Esophagus (tissue), 2 donors: ENCODE data around the gene CLPTM1L. TPM values are rescaled to one million over a fixed set of nuclear protein-coding genes. Genes with fewer than 3 reads are reported as not detected.
"Not testable (repeated sequence)": the region's sequence is repeated elsewhere in the genome, so short reads cannot be mapped to it uniquely, and the experiment has no call there.

Source experiments
- H3K27ac ChIP-seq, 2 donors: one replicate each; pipeline ENCODE4 v1.5.1; 2013; ENCODE audit warnings: low read depth in 2 of 2, mild to moderate bottlenecking in 2 of 2, inconsistent platforms in 1 of 2, low read length in 1 of 2, moderate library complexity in 1 of 2
- H3K27me3 ChIP-seq, 2 donors: one replicate each; pipeline ENCODE4 v1.6.1; 2013; ENCODE audit warnings: low read length in 2 of 2, control low read depth in 1 of 2, mild to moderate bottlenecking in 1 of 2; ENCODE audit not compliant: insufficient read depth in 2 of 2, control insufficient read depth in 1 of 2
- H3K36me3 ChIP-seq, 2 donors: one replicate each; pipeline ENCODE4 v1.6.1; 2013; ENCODE audit warnings: low read length in 1 of 2; ENCODE audit not compliant: control insufficient read depth in 2 of 2, insufficient read depth in 2 of 2
- H3K4me1 ChIP-seq, 2 donors: one replicate each; pipeline ENCODE4 v1.6.1; 2013; ENCODE audit warnings: low read length in 1 of 2; ENCODE audit not compliant: control insufficient read depth in 2 of 2, insufficient read depth in 2 of 2
- H3K4me3 ChIP-seq, 2 donors: one replicate each; pipeline ENCODE4 v1.5.1; 2013; ENCODE audit warnings: low read length in 2 of 2, mild to moderate bottlenecking in 2 of 2, low read depth in 1 of 2, moderate library complexity in 1 of 2
- H3K9me3 ChIP-seq, 2 donors: one replicate each; pipeline ENCODE4 v1.6.1; 2013; ENCODE audit warnings: mild to moderate bottlenecking in 2 of 2, low read depth in 1 of 2, low read length in 1 of 2, moderate library complexity in 1 of 2; ENCODE audit not compliant: control insufficient read depth in 2 of 2, insufficient read depth in 1 of 2
- WGBS, 2 donors: extraction: QIAGEN DNeasy Blood & Tissue Kit; methylation state at CpG; one replicate each; pipeline ENCODE4 v1.1.7; 2013; 5-methylcytosine and 5-hydroxymethylcytosine counted together
- polyA plus RNA-seq, 2 donors: library from polyadenylated mRNA; stranded (reverse); fragments of 200-250 nt; gene quantifications; one replicate each; pipeline ENCODE4 v1.2.3, GENCODE V29; 2013
- donor health status: healthy with polysubstance abuse.
- donor health status: Bipolar disorder and iron deficiency.

CLPTM1L gene
- polyA plus RNA-seq, 2 donors, result 20.0 to 52.1 TPM

GRCh38 chr5:1337489-1338195 lies 7.3 kb downstream of the CLPTM1L start:
- Histone ChIP-seq H3K9me3 (peaks cover 0 to 2% of the 10 kb centered on the region in 2 donors), H3K36me3 (peaks cover 13 to 71% of the 10 kb centered on the region in 2 donors), H3K27me3 (no peaks in the 10 kb centered on the region), H3K27ac (no peak overlapping the region), H3K4me1 (peaks cover 0 to 4% of the 10 kb centered on the region in 2 donors), H3K4me3 (no peak overlapping the region)
- WGBS, 2 donors, result 91 to 93% methylated on average over 22 of the region's 22 CpGs

GRCh38 chr5:1336749-1337488 lies 8.0 kb downstream of the CLPTM1L start:
- H3K4me3 ChIP-seq, result no peak overlapping the region
- H3K36me3 ChIP-seq, result peaks cover 13 to 72% of the 10 kb centered on the region in 2 donors
- WGBS, 2 donors, result 85 to 90% methylated on average over 22 of the region's 22 CpGs
- peaks cover 0 to 2% of the 10 kb centered on the region in 2 donors for H3K9me3 ChIP-seq
- H3K4me1 ChIP-seq, result peaks cover 0 to 6% of the 10 kb centered on the region in 2 donors
- no peak overlapping the region for H3K27ac ChIP-seq
- H3K27me3 ChIP-seq, result no peaks in the 10 kb centered on the region

DNA sequence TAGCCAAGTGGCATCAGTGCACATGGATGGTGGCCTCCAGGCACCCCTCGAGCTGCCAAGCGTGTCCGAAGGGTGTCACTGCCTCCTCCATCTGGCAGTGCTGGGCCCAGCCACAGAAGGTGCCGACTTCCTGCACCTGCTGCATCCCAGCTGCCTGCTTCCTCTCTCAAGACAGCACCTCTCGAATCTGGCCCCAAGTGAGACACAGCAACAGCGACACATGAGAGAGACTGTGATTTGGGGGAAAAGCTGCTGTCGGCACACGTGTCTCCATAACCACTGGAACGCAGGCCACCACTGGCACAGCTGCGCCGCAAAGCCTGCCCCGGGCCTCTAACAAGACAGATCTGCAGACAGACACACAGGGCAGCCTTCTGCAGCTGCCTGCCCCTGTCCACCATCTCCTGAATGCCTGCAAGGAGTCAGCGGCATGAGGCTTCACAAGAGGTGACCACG lies 8.8 kb downstream of the CLPTM1L start:
- 84 to 94% methylated on average over 14 of the region's 14 CpGs for WGBS, 2 donors
- no peak overlapping the region for H3K4me3 ChIP-seq
- H3K27ac ChIP-seq, result no peak overlapping the region

DNA sequence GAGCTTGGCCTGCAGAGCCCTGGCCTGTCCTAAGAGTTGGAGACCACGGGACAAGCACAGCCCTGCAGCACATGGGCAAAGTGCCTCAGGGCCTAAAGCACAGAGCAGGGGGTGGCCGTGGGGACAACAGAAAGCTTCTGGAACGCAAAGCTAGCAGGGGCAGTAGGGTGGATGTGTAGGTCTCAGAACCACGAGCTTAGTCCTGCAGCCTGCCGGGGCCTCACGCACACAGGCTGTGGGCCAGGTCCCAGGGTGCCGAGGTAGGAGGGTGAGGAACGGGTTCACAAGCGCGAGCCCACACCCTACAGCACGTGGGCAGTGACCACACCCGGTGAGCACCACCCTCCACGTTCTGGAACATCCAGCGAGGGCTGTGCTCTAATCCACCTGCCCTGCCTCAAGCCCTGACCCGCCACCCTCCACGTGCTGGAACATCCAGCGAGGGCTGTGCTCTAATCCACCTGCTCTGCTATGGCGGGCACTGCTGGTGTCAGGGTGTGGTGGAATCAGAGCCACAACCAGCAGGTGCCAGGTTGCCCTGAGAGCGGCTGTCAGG lies 9.3 kb downstream of the CLPTM1L start:
- no peak overlapping the region for H3K27ac ChIP-seq
- 64 to 73% methylated on average over 19 of the region's 19 CpGs for WGBS, 2 donors
- H3K4me1 ChIP-seq, result peaks cover 0 to 15% of the 10 kb centered on the region in 2 donors
- H3K27me3 ChIP-seq, result no peaks in the 10 kb centered on the region
- H3K36me3 ChIP-seq, result peaks cover 13 to 75% of the 10 kb centered on the region in 2 donors
- H3K4me3 ChIP-seq, result no peak overlapping the region
- H3K9me3 ChIP-seq, result peaks cover 0 to 2% of the 10 kb centered on the region in 2 donors

More for the DNA sequence above, 8.8 kb downstream of the CLPTM1L start:
- Histone ChIP-seq H3K4me1 (peaks cover 0 to 11% of the 10 kb centered on the region in 2 donors), H3K27me3 (no peaks in the 10 kb centered on the region), H3K9me3 (peaks cover 0 to 2% of the 10 kb centered on the region in 2 donors), H3K36me3 (peaks cover 13 to 72% of the 10 kb centered on the region in 2 donors)

DNA sequence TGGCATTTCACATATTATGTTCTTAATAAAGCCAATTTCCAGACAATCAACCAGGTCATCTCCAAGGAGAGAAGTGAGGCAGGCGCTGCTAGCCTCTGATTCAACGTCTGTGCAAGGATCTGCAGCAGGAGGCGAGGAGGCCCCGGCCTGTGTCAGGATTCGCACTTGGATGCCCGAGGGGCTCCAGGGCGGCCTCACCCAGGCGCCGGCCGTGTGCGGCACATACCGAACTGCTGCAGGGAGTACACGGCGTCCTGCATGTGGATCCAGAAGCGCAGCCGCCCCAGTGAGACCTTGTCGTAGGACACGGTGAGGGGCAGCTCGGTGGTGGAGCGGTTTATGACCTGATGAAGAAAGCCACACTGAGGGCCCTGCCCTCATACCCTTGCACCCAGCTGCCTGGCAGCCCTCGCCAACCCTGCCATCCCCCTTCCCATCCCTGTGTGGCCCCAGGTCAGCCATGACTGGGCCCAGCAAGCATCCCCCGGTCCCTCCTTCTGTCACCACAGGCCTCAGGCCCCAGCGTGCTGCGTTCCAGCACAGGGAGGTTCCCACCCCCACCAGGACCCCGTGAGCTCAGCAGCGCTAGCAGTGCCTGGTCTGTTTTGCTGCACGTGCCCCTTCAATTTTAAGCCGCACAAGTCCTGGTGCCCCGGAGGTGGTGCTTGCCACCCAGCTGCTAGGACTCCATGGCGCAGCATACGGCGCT lies 9.9 kb downstream of the CLPTM1L start:
- H3K9me3 ChIP-seq, result peaks cover 0 to 2% of the 10 kb centered on the region in 2 donors
- H3K27ac ChIP-seq, result no peak overlapping the region
- WGBS, 2 donors, result 95 to 96% methylated on average over 32 of the region's 32 CpGs
- H3K4me1 ChIP-seq, result peaks cover 0 to 19% of the 10 kb centered on the region in 2 donors
- peaks cover 13 to 75% of the 10 kb centered on the region in 2 donors for H3K36me3 ChIP-seq
- H3K27me3 ChIP-seq, result no peaks in the 10 kb centered on the region
- no peak overlapping the region for H3K4me3 ChIP-seq

- Histone ChIP-seq H3K4me1 (peaks cover 0 to 21% of the 10 kb centered on the region in 2 donors), H3K27me3 (no peaks in the 10 kb centered on the region), H3K27ac (no peak overlapping the region), H3K36me3 (peaks cover 13 to 77% of the 10 kb centered on the region in 2 donors), H3K4me3 (no peak overlapping the region), H3K9me3 (peaks cover 0 to 2% of the 10 kb centered on the region in 2 donors)
- 96% methylated on average over 14 of the region's 14 CpGs for WGBS, 2 donors
Observed at GRCh38 chr5:1333986-1334385, 10.9 kb downstream of the CLPTM1L start.

GRCh38 chr5:1333286-1333685 lies 11.6 kb downstream of the CLPTM1L start:
- Histone ChIP-seq H3K36me3 (peaks cover 8 to 72% of the 10 kb centered on the region in 2 donors), H3K4me1 (peaks cover 0 to 21% of the 10 kb centered on the region in 2 donors)
- whole genome bisulfite sequencing, 2 donors, result 87 to 92% methylated on average over 5 of the region's 5 CpGs
- not testable (repeated sequence) for H3K9me3 ChIP-seq, H3K27me3 ChIP-seq, H3K27ac ChIP-seq, H3K4me3 ChIP-seq

DNA sequence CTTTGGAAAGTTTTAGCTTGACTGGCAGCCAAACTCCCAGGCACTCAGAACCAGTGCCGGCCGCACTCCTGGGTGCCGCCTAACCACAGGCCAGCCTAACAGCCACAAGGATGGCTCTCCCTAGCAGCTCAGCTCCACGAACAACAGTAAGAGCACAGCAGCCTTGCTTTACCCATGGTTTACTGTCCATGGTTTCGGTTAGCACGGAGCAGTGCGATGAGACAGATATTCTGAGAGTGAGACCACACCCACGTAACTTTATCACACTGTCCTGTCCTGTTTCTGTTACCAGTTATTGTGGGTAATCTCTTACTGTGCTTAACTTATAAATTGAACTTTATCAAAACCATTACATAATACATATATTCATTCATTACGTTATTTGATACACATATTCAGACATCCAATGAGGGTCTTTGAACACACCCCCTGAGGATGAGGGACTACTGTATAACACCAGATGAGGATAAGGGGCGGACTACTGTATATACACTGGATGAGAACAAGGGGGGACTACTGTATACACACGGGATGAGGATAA lies 12.4 kb downstream of the CLPTM1L start:
- peaks cover 6 to 66% of the 10 kb centered on the region in 2 donors for H3K36me3 ChIP-seq
- WGBS, 2 donors, result 74 to 78% methylated on average over 11 of the region's 11 CpGs
- H3K4me1 ChIP-seq, result peaks cover 0 to 21% of the 10 kb centered on the region in 2 donors
- H3K27me3 ChIP-seq, result no peaks in the 10 kb centered on the region
- no peak overlapping the region for H3K4me3 ChIP-seq
- H3K9me3 ChIP-seq, result peaks cover 0 to 2% of the 10 kb centered on the region in 2 donors
- no peak overlapping the region for H3K27ac ChIP-seq
